ENCODE data around the gene OSBPL1A.

GRCh38 chr18:24128700-24129099 lies 268.9 kb downstream of the OSBPL1A start:
- no peak for TF ChIP-seq CEBPB (IDR thresholded peaks at IDR 0.05)
- no peak for TF ChIP-seq HMGXB4 (CRISPR knock-in tag; IDR thresholded peaks at IDR 0.05; ENCODE audit: borderline replicate concordance)
- no peak for TF ChIP-seq CTCF (IDR thresholded peaks at IDR 0.05)
- TF ChIP-seq CHD2 (IDR thresholded peaks at IDR 0.05; ENCODE audit: low read length, partially characterized antibody) = no peak
- TF ChIP-seq POLR2A (IDR thresholded peaks at IDR 0.05; ENCODE audit: low read length) = no peak
- TF ChIP-seq MYC (IDR thresholded peaks at IDR 0.05; ENCODE audit: borderline replicate concordance, low read length) = no peak
- TF ChIP-seq NPAS2 (CRISPR knock-in tag; IDR thresholded peaks at IDR 0.05; ENCODE audit: borderline replicate concordance) = no peak
- no peak for TF ChIP-seq MAZ (IDR thresholded peaks at IDR 0.05; ENCODE audit: borderline replicate concordance, low read depth, low read length)
- no peak for TF ChIP-seq RCOR1 (IDR thresholded peaks at IDR 0.05; ENCODE audit: low read depth, low read length)
- no peak for TF ChIP-seq MAX (IDR thresholded peaks at IDR 0.05)
- TF ChIP-seq REST (IDR thresholded peaks at IDR 0.05) = no peak
- no peak for TF ChIP-seq EHMT2 (IDR thresholded peaks at IDR 0.05; ENCODE audit: low read depth)
- no peak for TF ChIP-seq CBX2 (IDR thresholded peaks at IDR 0.05; ENCODE audit: borderline replicate concordance, low read depth)
- no peak for TF ChIP-seq EP300 (IDR thresholded peaks at IDR 0.05)
